GM12878 (cell line): ENCODE data around the gene GADL1. TPM values are rescaled to one million over a fixed set of nuclear protein-coding genes. Genes with fewer than 3 reads are reported as not detected.

Experiments used
- ATAC-seq: fragments of 200-7000 bp; cut with Tn5 transposase; 3 replicates; pipeline ENCODE4 v1.9.1; 2020; ENCODE audit warnings: mild to moderate bottlenecking, moderate library complexity
- BruUV-seq: library from RNA; stranded (reverse); fragments of 400-500 nt; replicated peaks from 2 replicates; lab custom pipeline; 2021; lab: Mats Ljungman, UMichigan
- CTCF ChIA-PET: fragments of 300-600 bp; sonication (Branson Sonifier 250); formaldehyde crosslinking; extraction: SDS; loops from one replicate; lab custom pipeline; 2021; ENCODE audit warnings: inconsistent platforms; lab: Yijun Ruan, JAX
- POLR2A ChIA-PET: fragments of 350-600 bp; formaldehyde crosslinking; extraction: SDS; loops from one replicate; lab custom pipeline; 2021; ENCODE audit warnings: inconsistent platforms; lab: Charles Lee
- RAD21 ChIA-PET: fragments of 300-600 bp; sonication (Branson Sonifier 250); formaldehyde crosslinking; loops from one replicate; lab custom pipeline; 2023; ENCODE audit warnings: antibody characterized with exemption; ENCODE audit not compliant: unreplicated experiment; lab: Charles Lee
- SMC1A ChIA-PET: fragments of 300-600 bp; sonication (Branson Sonifier 250); formaldehyde crosslinking; loops from one replicate; lab custom pipeline; 2023; ENCODE audit not compliant: unreplicated experiment, uncharacterized antibody; lab: Charles Lee
- DNase-seq: peaks from one replicate; pipeline ENCODE4 v3.0.0-alpha.2; 2011; ENCODE audit warnings: low read depth, low spot score
- FAIRE-seq: peaks from 3 replicates; lab custom pipeline; 2011; peaks lifted over from hg19 to GRCh38; lab: Jason Lieb, UNC
- H2AFZ ChIP-seq: 2 replicates; pipeline ENCODE4 v1.6.0; 2011; ENCODE audit warnings: low read depth, low read length, control low read depth; ENCODE audit not compliant: control insufficient read depth
- H3K27ac ChIP-seq: 2 replicates; pipeline ENCODE4 v1.5.1; 2011; ENCODE audit warnings: control low read depth; ENCODE audit not compliant: control insufficient read depth, insufficient read depth
- H3K27me3 ChIP-seq, 2 experiments: replicated peaks in 1 of 2; 2 replicates each; pipeline versions ENCODE4 v1.6.0 to v1.6.1; 2011; ENCODE audit warnings: low read length in 1 of 2; ENCODE audit not compliant: control insufficient read depth in 2 of 2, insufficient read depth in 2 of 2
- H3K36me3 ChIP-seq, 2 experiments: 2 replicates each; pipeline ENCODE4 v1.5.1; 2011; ENCODE audit warnings: low read length in 1 of 2; ENCODE audit not compliant: control insufficient read depth in 2 of 2, insufficient read depth in 2 of 2
- H3K4me1 ChIP-seq: 2 replicates; pipeline ENCODE4 v1.6.1; 2011; ENCODE audit warnings: mild to moderate bottlenecking, low read length, moderate library complexity, mixed read lengths; ENCODE audit not compliant: control insufficient read depth, insufficient read depth
- H3K4me2 ChIP-seq: 2 replicates; pipeline ENCODE4 v1.6.0; 2011; ENCODE audit warnings: control low read depth; ENCODE audit not compliant: control insufficient read depth, insufficient read depth
- H3K4me3 ChIP-seq: fragments of 200-600 bp; sonication (generic); 2 replicates; pipeline ENCODE4 v1.5.1; 2016
- H3K79me2 ChIP-seq: 2 replicates; pipeline ENCODE4 v1.6.0; 2011; ENCODE audit warnings: low read length; ENCODE audit not compliant: control insufficient read depth, insufficient read depth
- H3K9ac ChIP-seq: 2 replicates; pipeline ENCODE4 v1.8.0; 2011; ENCODE audit warnings: low read length, control low read depth, mixed read lengths; ENCODE audit not compliant: control insufficient read depth, insufficient read depth
- H3K9me3 ChIP-seq: replicated peaks from 3 replicates; pipeline ENCODE4 v1.5.1; 2011; ENCODE audit warnings: mild to moderate bottlenecking, low read length; ENCODE audit not compliant: control insufficient read depth, insufficient read depth
- H4K20me1 ChIP-seq: 2 replicates; pipeline ENCODE4 v1.6.0; 2011; ENCODE audit not compliant: control insufficient read depth, insufficient read depth
- BACH1 ChIP-seq: fragments of 450-650 bp; IDR thresholded peaks from 2 replicates; pipeline ENCODE4 v1.6.1; 2017; ENCODE audit warnings: mild to moderate bottlenecking, borderline replicate concordance
- CHD1 ChIP-seq: IDR thresholded peaks from 2 replicates; pipeline ENCODE4 v1.6.1; 2012; ENCODE audit warnings: low read depth, low read length, improper control_type of control experiment
- EED ChIP-seq: sonication (generic); IDR thresholded peaks from 2 replicates; pipeline ENCODE4 v1.6.1; 2016; ENCODE audit warnings: antibody characterized with exemption, low read depth
- IRF5 ChIP-seq: fragments of 450-650 bp; IDR thresholded peaks from 2 replicates; pipeline ENCODE4 v1.6.1; 2017; ENCODE audit warnings: borderline replicate concordance
- NFXL1 ChIP-seq: fragments of 450-650 bp; IDR thresholded peaks from 2 replicates; pipeline ENCODE4 v1.6.1; 2017; ENCODE audit warnings: antibody characterized with exemption, mild to moderate bottlenecking, borderline replicate concordance
- RELB ChIP-seq: fragments of 450-650 bp; IDR thresholded peaks from 2 replicates; pipeline ENCODE4 v1.6.1; 2017; ENCODE audit warnings: low read depth, mild to moderate bottlenecking, moderate library complexity
- SP1 ChIP-seq: IDR thresholded peaks from one replicate; pipeline ENCODE4 v1.6.1; 2011; ENCODE audit warnings: low read depth, low read length
- TARDBP ChIP-seq: IDR thresholded peaks from 2 replicates; pipeline ENCODE4 v1.6.1; 2016; ENCODE audit warnings: borderline replicate concordance
- YBX1 ChIP-seq: fragments of 450-650 bp; IDR thresholded peaks from 2 replicates; pipeline ENCODE4 v1.6.1; 2016; ENCODE audit warnings: antibody characterized with exemption
- WGBS: methylation state at CpG from one replicate; pipeline ENCODE4 v1.1.6; 2016; ENCODE audit warnings: low lambda C conversion rate; ENCODE audit not compliant: insufficient replicate concordance, insufficient coverage; ENCODE audit errors: missing lambda C conversion rate; 5-methylcytosine and 5-hydroxymethylcytosine counted together
- in situ Hi-C: fragments of 300-500 bp; cut with MboI; formaldehyde crosslinking; loops from 9 replicates; pipeline ENCODE4 v1.14.3; 2018; ENCODE audit warnings: mixed read lengths
- intact Hi-C: fragments of 100-400 bp; cut with micrococcal nuclease; formaldehyde crosslinking; loops from one replicate; pipeline ENCODE4 v1.14.2; 2022; ENCODE audit not compliant: unreplicated experiment
- polyA plus RNA-seq, 11 experiments: library from polyadenylated mRNA; depleted of rRNA in 4 of 11; unstranded in 6 of 11; stranded (reverse) in 5 of 11; fragments of >200 nt; fragmentation: Nextera tagmentation in 4 of 11; fragmentation: Illumina TruSeq in 1 of 11; extraction: Ambion mirVana in 4 of 11; extraction: Trizol in 1 of 11; gene quantifications; 1 replicate in 1 of 11; 2 replicates in 10 of 11; pipeline versions ENCODE4 v1.2.1 to v1.2.3, GENCODE V29; 2011 to 2016; ENCODE audit warnings: inconsistent platforms in 2 of 11, missing spikeins in 2 of 11, low read depth in 1 of 11
- total RNA-seq, 4 experiments: library from RNA; depleted of rRNA in 3 of 4; stranded (reverse); fragments of >200 nt in 3 of 4; fragmentation: Illumina TruSeq in 1 of 4; extraction: Trizol in 1 of 4; gene quantifications; 2 replicates each; pipeline versions ENCODE4 v1.2.1 to v1.2.3, GENCODE V29; 2013 to 2021
- TF ChIP-seq, protein P1 (sequence below): IDR thresholded peaks from 2 replicates; pipeline ENCODE4 v1.6.1; 2012; ENCODE audit warnings: low read length, inconsistent platforms

The GADL1 gene
- total and polyA plus RNA-seq, 10 of the 15 experiments (the other 5 are each of a cell fraction or from before 2014, with no cell fraction given): 0.04 TPM; not detected in 9

GRCh38 chr3:30704931-30705890 lies 189.2 kb downstream of the GADL1 start:
- Histone ChIP-seq H3K9ac (no peak overlapping the region), H3K4me3 (no peak overlapping the region), H4K20me1 (no peaks in the 10 kb centered on the region)
- CTCF ChIA-PET: interaction anchor here (1.0 to 1.7 kb wide), 2 partner anchors 12 to 507 kb away, joined by 3 to 12 read pairs; no protein-coding TSS in a partner anchor
- SMC1A ChIA-PET: interaction anchor here (0.6 kb wide), 1 partner anchor 599 kb away, joined by 3 read pairs; no protein-coding TSS in a partner anchor
- POLR2A ChIA-PET: no interaction called here
- TF ChIP-seq TARDBP (no peak), BACH1 (no peak), NFXL1 (no peak), IRF5 (no peak), YBX1 (no peak), CHD1 (no peak), EED (no peak), SP1 (no peak), RELB (no peak)
- TF ChIP-seq, protein P1, sequence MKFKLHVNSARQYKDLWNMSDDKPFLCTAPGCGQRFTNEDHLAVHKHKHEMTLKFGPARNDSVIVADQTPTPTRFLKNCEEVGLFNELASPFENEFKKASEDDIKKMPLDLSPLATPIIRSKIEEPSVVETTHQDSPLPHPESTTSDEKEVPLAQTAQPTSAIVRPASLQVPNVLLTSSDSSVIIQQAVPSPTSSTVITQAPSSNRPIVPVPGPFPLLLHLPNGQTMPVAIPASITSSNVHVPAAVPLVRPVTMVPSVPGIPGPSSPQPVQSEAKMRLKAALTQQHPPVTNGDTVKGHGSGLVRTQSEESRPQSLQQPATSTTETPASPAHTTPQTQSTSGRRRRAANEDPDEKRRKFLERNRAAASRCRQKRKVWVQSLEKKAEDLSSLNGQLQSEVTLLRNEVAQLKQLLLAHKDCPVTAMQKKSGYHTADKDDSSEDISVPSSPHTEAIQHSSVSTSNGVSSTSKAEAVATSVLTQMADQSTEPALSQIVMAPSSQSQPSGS: no peak
- TF ChIP-seq, all 136 proteins: peak for 0
- intact Hi-C loops (no loop called here), in situ Hi-C loops (no loop called here)
- FAIRE-seq (no peak), ATAC-seq (no peak), DNase-seq (no peak)
- no peak overlapping the region for H3K4me2 ChIP-seq
- H3K9me3 ChIP-seq: no peaks in the 10 kb centered on the region
- no peaks in the 10 kb centered on the region for H3K36me3 ChIP-seq
- H3K4me1 ChIP-seq: no peaks in the 10 kb centered on the region
- WGBS: 28% methylated on average over 9 of the region's 9 CpGs
- RAD21 ChIA-PET: no interaction called here
- H3K27me3 ChIP-seq: no peaks in the 10 kb centered on the region
- no TSS peak for BruUV-seq
- H3K27ac ChIP-seq: no peak overlapping the region
- no peak overlapping the region for H2AFZ ChIP-seq
- H3K79me2 ChIP-seq: no peaks in the 10 kb centered on the region
